ENCODE data around the gene SMPDL3A. TPM values are rescaled to one million over a fixed set of nuclear protein-coding genes. Genes with fewer than 3 reads are reported as not detected.

The SMPDL3A gene
- total RNA-seq, 1 experiment from 2014 or later, result 0.59 TPM

DNA sequence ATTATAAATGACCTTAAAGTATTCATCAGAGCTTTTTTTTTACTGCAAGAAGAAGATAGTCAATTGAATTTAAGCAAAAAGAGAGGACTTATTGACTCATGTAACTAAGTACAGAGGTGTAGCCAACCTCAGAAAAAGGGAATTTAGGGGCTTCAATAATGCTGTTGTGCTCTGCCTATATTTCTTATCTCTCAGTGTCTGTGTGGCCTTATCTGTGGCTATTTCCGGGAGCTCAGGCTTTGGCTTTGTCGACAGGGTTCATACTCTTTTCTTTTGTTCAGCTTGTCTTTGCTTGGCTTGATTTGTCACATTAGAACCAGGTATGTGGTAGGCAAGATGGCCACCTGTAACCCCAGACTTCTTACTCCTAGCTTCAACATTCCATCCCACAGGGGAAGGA is 48.1 kb upstream of the SMPDL3A start:
- H3K27ac ChIP-seq (ENCODE audit: insufficient read length, low read depth, low read length), result no peak overlapping the region
- H2AK5ac ChIP-seq (ENCODE audit: insufficient read length, low read length), result no peak overlapping the region
- no peak overlapping the region for H3K9ac ChIP-seq (ENCODE audit: extremely low read depth, insufficient read length, low read length)
- H3K23ac ChIP-seq (ENCODE audit: insufficient read length, low read depth, low read length), result no peak overlapping the region
- no peak overlapping the region for H2BK20ac ChIP-seq (ENCODE audit: low read depth, low read length, poor library complexity, severe bottlenecking)
- no peak overlapping the region for H3K14ac ChIP-seq (ENCODE audit: insufficient read depth, low read length)
- H2BK120ac ChIP-seq (ENCODE audit: low read depth, low read length, poor library complexity, severe bottlenecking), result no peak overlapping the region
- peaks cover 1% of the 10 kb centered on the region; the same call in 1 of the 2 replicates for H3K27me3 Mint-ChIP-seq (ENCODE audit: low read depth)
- H3K36me3 Mint-ChIP-seq (ENCODE audit: insufficient read depth in 1 of 3, low read depth in 3 of 3), result no peaks in the 10 kb centered on the region; a peak in 2 of 7 replicates
- no peak overlapping the region for H4K91ac ChIP-seq (ENCODE audit: insufficient read length, low read depth, low read length)
- no peak for DNase-seq
- H3K4me1 Mint-ChIP-seq, result peaks cover 6 to 10% of the 10 kb centered on the region in 2 experiments
- peaks cover 4% of the 10 kb centered on the region in 2 experiments for H3K9me3 Mint-ChIP-seq
- no peaks in the 10 kb centered on the region for H3K27me3 ChIP-seq (ENCODE audit: insufficient read depth, low read length)
- H2BK12ac ChIP-seq (ENCODE audit: insufficient read length, low read depth, low read length), result no peak overlapping the region
- H3K79me2 ChIP-seq (ENCODE audit: insufficient read depth, low read length), result no peaks in the 10 kb centered on the region
- no peak overlapping the region for H3T11ph ChIP-seq (ENCODE audit: low read length)
- H3K79me1 ChIP-seq (ENCODE audit: insufficient read depth, low read depth, low read length, poor library complexity, severe bottlenecking), result no peaks in the 10 kb centered on the region
- H2BK5ac ChIP-seq (ENCODE audit: insufficient read length, low read length), result no peak overlapping the region
- WGBS (ENCODE audit: extremely low coverage, insufficient read length, low lambda C conversion rate), result no CpG with 5 or more reads among the region's 2 CpGs
- no peak overlapping the region; a peak in 1 of 7 replicates for H3K27ac Mint-ChIP-seq
- H3K4ac ChIP-seq (ENCODE audit: low read depth, low read length), result no peak overlapping the region
- no peak overlapping the region for H3K4me2 ChIP-seq (ENCODE audit: insufficient read depth, insufficient read length, low read length)
- no peak overlapping the region for H2AFZ ChIP-seq (ENCODE audit: low read length)
- H4K20me1 ChIP-seq (ENCODE audit: control insufficient read depth, insufficient read depth, insufficient read length), result no peaks in the 10 kb centered on the region
- no peak overlapping the region for H4K8ac ChIP-seq (replicated peaks; ENCODE audit: insufficient read length, low read depth, low read length)
- no peaks in the 10 kb centered on the region for H3K9me3 ChIP-seq (ENCODE audit: control insufficient read depth, low read depth, low read length)
- H3K23me2 ChIP-seq (ENCODE audit: insufficient read length, low read depth, low read length, poor library complexity, severe bottlenecking), result no peaks in the 10 kb centered on the region
- no peak overlapping the region for H3K56ac ChIP-seq (ENCODE audit: insufficient read length, low read depth, low read length)
- no peak overlapping the region for H2BK15ac ChIP-seq (ENCODE audit: low read depth, low read length)
- H3K4me3 Mint-ChIP-seq, result no peak overlapping the region
- no peak for TF ChIP-seq CTCF (conservative IDR thresholded peaks at IDR 0.05)
- no peaks in the 10 kb centered on the region for H3K4me1 ChIP-seq (ENCODE audit: insufficient read depth, low read length)
- no peak overlapping the region for H3K18ac ChIP-seq (ENCODE audit: insufficient read length, low read depth, low read length)
- H4K5ac ChIP-seq (ENCODE audit: insufficient read length, low read depth, low read length), result no peak overlapping the region
